PC-9 (cell line): Measurements from ENCODE around the gene LOXL1. TPM values are rescaled to one million over a fixed set of nuclear protein-coding genes. Genes with fewer than 3 reads are reported as not detected.

ENCODE experiments used
- BruUV-seq: library from RNA; stranded (reverse); fragments of 400-500 nt; replicated peaks from 2 replicates; lab custom pipeline; 2021; lab: Mats Ljungman, UMichigan
- CTCF ChIA-PET: fragments of 300-600 bp; sonication (Branson Sonifier 250); formaldehyde crosslinking; loops from one replicate; lab custom pipeline; 2022; ENCODE audit warnings: antibody characterized with exemption; lab: Charles Lee
- POLR2A ChIA-PET: fragments of 300-600 bp; sonication (Branson Sonifier 250); formaldehyde crosslinking; loops from one replicate; lab custom pipeline; 2022; ENCODE audit warnings: antibody characterized with exemption; ENCODE audit not compliant: unreplicated experiment; lab: Charles Lee
- DNase-seq, 2 experiments: peaks; one replicate each; pipeline versions ENCODE4 v3.0.0 to v3.0.0-alpha.2; 2015 to 2022; ENCODE audit warnings: mixed read lengths in 1 of 2
- H2AFZ ChIP-seq: fragments of 200-600 bp; sonication (generic); 2 replicates; pipeline ENCODE4 v1.8.1; 2017; ENCODE audit warnings: antibody characterized with exemption
- H3F3A ChIP-seq: fragments of 200-600 bp; sonication (generic); 2 replicates; pipeline ENCODE4 v1.8.1; 2017; ENCODE audit warnings: antibody characterized with exemption, mild to moderate bottlenecking, low read depth; ENCODE audit not compliant: insufficient read depth
- H3K27ac ChIP-seq: fragments of 200-600 bp; sonication (generic); 2 replicates; pipeline ENCODE4 v1.6.1; 2016; ENCODE audit warnings: mixed run types
- H3K27me3 ChIP-seq: fragments of 200-600 bp; sonication (generic); 2 replicates; pipeline ENCODE4 v1.6.1; 2016; ENCODE audit warnings: low read depth, mixed run types; ENCODE audit not compliant: insufficient read depth
- H3K36me3 ChIP-seq: fragments of 200-600 bp; sonication (generic); 2 replicates; pipeline ENCODE4 v1.6.1; 2016; ENCODE audit warnings: low read depth, mixed run types
- H3K4me1 ChIP-seq: fragments of 200-600 bp; sonication (generic); replicated peaks from 2 replicates; pipeline ENCODE4 v1.6.1; 2016; ENCODE audit warnings: mixed run types; ENCODE audit not compliant: insufficient read depth
- H3K4me2 ChIP-seq: fragments of 200-600 bp; sonication (generic); 2 replicates; pipeline ENCODE4 v1.6.1; 2017; ENCODE audit warnings: mixed run types
- H3K4me3 ChIP-seq: fragments of 200-600 bp; sonication (generic); 2 replicates; pipeline ENCODE4 v1.6.1; 2016; ENCODE audit warnings: mixed run types
- H3K79me2 ChIP-seq: fragments of 200-600 bp; sonication (generic); 2 replicates; pipeline ENCODE4 v1.6.1; 2017; ENCODE audit warnings: low read depth, mixed run types
- H3K9me2 ChIP-seq: fragments of 200-600 bp; sonication (generic); 2 replicates; pipeline ENCODE4 v1.8.1; 2017; ENCODE audit warnings: mild to moderate bottlenecking; ENCODE audit not compliant: insufficient read depth
- H3K9me3 ChIP-seq: fragments of 200-600 bp; sonication (generic); 2 replicates; pipeline ENCODE4 v1.8.1; 2016; ENCODE audit warnings: low read depth; ENCODE audit not compliant: insufficient read depth
- H4K20me1 ChIP-seq: fragments of 200-600 bp; sonication (generic); 2 replicates; pipeline ENCODE4 v1.8.1; 2017; ENCODE audit not compliant: insufficient read depth
- CTCF ChIP-seq: fragments of 200-600 bp; sonication (generic); conservative IDR thresholded peaks from 2 replicates; pipeline ENCODE4 v1.6.1; 2017; ENCODE audit warnings: mixed run types, antibody characterized with exemption, mild to moderate bottlenecking, moderate library complexity
- EZH2 ChIP-seq: fragments of 200-600 bp; sonication (generic); IDR thresholded peaks from 2 replicates; pipeline ENCODE4 v1.8.0; 2017; ENCODE audit warnings: antibody characterized with exemption, low read depth
- intact Hi-C: fragments of 100-400 bp; cut with micrococcal nuclease; formaldehyde crosslinking; loops from one replicate; pipeline ENCODE4 v1.10.0; 2022; ENCODE audit not compliant: unreplicated experiment
- total RNA-seq: library from RNA; stranded (reverse); gene quantifications from 2 replicates; pipeline ENCODE4 v1.2.3, GENCODE V29; 2021

The LOXL1 gene
- total RNA-seq, 1 experiment from 2014 or later: 50.7 TPM

- peak overlapping the region; percentile 25; the same call in 1 of the 2 replicates for H3K4me3 ChIP-seq
- peaks cover 74% of the 10 kb centered on the region for H3F3A ChIP-seq
- DNase-seq: no peak
- H3K36me3 ChIP-seq: peaks cover 21% of the 10 kb centered on the region; the same call in 1 of the 2 replicates
- peak overlapping the region; percentile 90 for H3K27ac ChIP-seq
- H3K4me2 ChIP-seq: peak overlapping the region; percentile 98
- ChIA-PET CTCF (no interaction called here), POLR2A (no interaction called here)
- no peak overlapping the region for H2AFZ ChIP-seq
- no peaks in the 10 kb centered on the region for H3K9me3 ChIP-seq
- H4K20me1 ChIP-seq: no peaks in the 10 kb centered on the region
- no TSS peak for BruUV-seq
- intact Hi-C loops: no loop called here
- peaks cover 72% of the 10 kb centered on the region for H3K79me2 ChIP-seq
- no peak for TF ChIP-seq EZH2
- no peak for TF ChIP-seq CTCF
- no peaks in the 10 kb centered on the region for H3K9me2 ChIP-seq
- peaks cover 99% of the 10 kb centered on the region for H3K4me1 ChIP-seq
- no peaks in the 10 kb centered on the region for H3K27me3 ChIP-seq
Measured at GRCh38 chr15:73939138-73939537, 12.9 kb downstream of the LOXL1 start.

- Histone ChIP-seq H3K27ac (peak overlapping the region; percentile 90), H3K4me3 (peak overlapping the region; percentile 25; the same call in 1 of the 2 replicates), H2AFZ (no peak overlapping the region), H3K9me3 (no peaks in the 10 kb centered on the region), H3K4me1 (peaks cover 92% of the 10 kb centered on the region), H3K9me2 (no peaks in the 10 kb centered on the region), H3K4me2 (peak overlapping the region; percentile 98), H4K20me1 (0 out of 2 replicates have a peak, but pooled peaks cover 4% of the 10 kb centered on the region), H3K36me3 (peaks cover 33% of the 10 kb centered on the region), H3F3A (peaks cover 66% of the 10 kb centered on the region), H3K79me2 (peaks cover 64% of the 10 kb centered on the region), H3K27me3 (no peaks in the 10 kb centered on the region)
- BruUV-seq: no TSS peak
- ChIA-PET POLR2A (no interaction called here), CTCF (interaction anchor here (0.5 kb wide), 1 partner anchor 14 kb away, joined by 5 read pairs; the partner anchor contains the start of gene LOXL1)
- TF ChIP-seq EZH2: no peak
- TF ChIP-seq CTCF: no peak
- DNase-seq: no peak
- intact Hi-C loops: no loop called here
Measured at GRCh38 chr15:73940061-73940981, 14.1 kb downstream of the LOXL1 start.

- no TSS peak for BruUV-seq
- POLR2A ChIA-PET: interaction anchor here (0.6 kb wide), 1 partner anchor 14 kb away, joined by 3 read pairs; no protein-coding TSS in a partner anchor
Measured at GRCh38 chr15:73941044-73941443, 14.8 kb downstream of the LOXL1 start.

More at GRCh38 chr15:73941044-73941443, 14.8 kb downstream of the LOXL1 start:
- H3K4me2 ChIP-seq: peak overlapping the region; percentile 98
- peaks cover 35% of the 10 kb centered on the region for H3K36me3 ChIP-seq
- no peaks in the 10 kb centered on the region for H3K27me3 ChIP-seq
- no peak overlapping the region for H2AFZ ChIP-seq
- 0 out of 2 replicates have a peak, but pooled peaks cover 4% of the 10 kb centered on the region for H4K20me1 ChIP-seq
- peak; percentile 58 to 81 for DNase-seq
- intact Hi-C loops: no loop called here
- peaks cover 85% of the 10 kb centered on the region for H3K4me1 ChIP-seq
- H3F3A ChIP-seq: peaks cover 61% of the 10 kb centered on the region
- H3K9me2 ChIP-seq: no peaks in the 10 kb centered on the region
- CTCF ChIA-PET: interaction anchor here (0.5 kb wide), 1 partner anchor 15 kb away, joined by 5 read pairs; the partner anchor contains the start of gene LOXL1
- H3K9me3 ChIP-seq: no peaks in the 10 kb centered on the region
- H3K4me3 ChIP-seq: peak overlapping the region; percentile 25; the same call in 1 of the 2 replicates
- TF ChIP-seq CTCF: no peak
- no peak for TF ChIP-seq EZH2
- peak overlapping the region; percentile 90 for H3K27ac ChIP-seq
- H3K79me2 ChIP-seq: peaks cover 59% of the 10 kb centered on the region
